Measurements from ENCODE around the gene ZNF346.

ZNF346 gene

GRCh38 chr5:177123789-177124485 is 101.4 kb downstream of the ZNF346 start:
- no peak for DNase-seq

- no peak for DNase-seq
Observed at GRCh38 chr5:177124486-177124991, 102.0 kb downstream of the ZNF346 start.

GRCh38 chr5:177126771-177127170 is 104.3 kb downstream of the ZNF346 start:
- DNase-seq, result no peak

- peak in 1 of 5 experiments; percentile 12 for DNase-seq
Observed at GRCh38 chr5:177128551-177128981, 106.1 kb downstream of the ZNF346 start.

GRCh38 chr5:177130211-177131018 is 107.9 kb downstream of the ZNF346 start:
- DNase-seq, result no peak
